A549 (cell line): ENCODE data around the gene SLC19A1.
"Not testable (repeated sequence)": the region's sequence is repeated elsewhere in the genome, so short reads cannot be mapped to it uniquely, and the experiment has no call there.

Experiments
- BCL3 ChIP-seq: fragments of >200 bp; sonication (Bioruptor Twin); formaldehyde crosslinking; IDR thresholded peaks from 3 replicates; pipeline ENCODE4 v1.6.1; 2016
- BHLHE40 ChIP-seq: IDR thresholded peaks from 2 replicates; pipeline ENCODE4 v1.6.1; 2012; ENCODE audit warnings: low read depth, low read length, inconsistent platforms
- CBX8 ChIP-seq: fragments of 200-600 bp; sonication (generic); IDR thresholded peaks from 2 replicates; pipeline ENCODE4 v1.6.1; 2016
- CHD2 ChIP-seq: fragments of 150-350 bp; IDR thresholded peaks from 2 replicates; pipeline ENCODE4 v1.6.1; 2014; ENCODE audit warnings: low read length; ENCODE audit not compliant: partially characterized antibody
- CHD4 ChIP-seq: fragments of 200-600 bp; sonication (generic); IDR thresholded peaks from 2 replicates; pipeline ENCODE4 v1.6.1; 2016; ENCODE audit warnings: antibody characterized with exemption, mild to moderate bottlenecking, borderline replicate concordance
- CTCF ChIP-seq: fragments of >200 bp; sonication (Bioruptor Twin); formaldehyde crosslinking; IDR thresholded peaks from 3 replicates; pipeline ENCODE4 v1.5.1; 2016
- ESRRA ChIP-seq: fragments of 150-350 bp; IDR thresholded peaks from 2 replicates; pipeline ENCODE4 v1.6.1; 2014; ENCODE audit warnings: mild to moderate bottlenecking, low read length, borderline replicate concordance
- JUN ChIP-seq, 2 experiments: fragments of >200 bp; sonication (Bioruptor Twin); formaldehyde crosslinking; IDR thresholded peaks; 2 replicates in 1 of 2; 3 replicates in 1 of 2; pipeline ENCODE4 v1.6.1; 2016 to 2017
- MAFK ChIP-seq: fragments of 450-650 bp; IDR thresholded peaks from 2 replicates; pipeline ENCODE4 v1.6.1; 2014; ENCODE audit not compliant: partially characterized antibody
- MYC ChIP-seq: IDR thresholded peaks from 2 replicates; pipeline ENCODE4 v1.6.1; 2012; ENCODE audit warnings: mild to moderate bottlenecking, inconsistent platforms, low read length, improper control_type of control experiment, borderline replicate concordance
- POLR2A ChIP-seq: IDR thresholded peaks from 2 replicates; pipeline ENCODE4 v1.6.1; 2012; ENCODE audit warnings: mild to moderate bottlenecking, low read length
- RAD21 ChIP-seq, 2 experiments: fragments of >200 bp in 1 of 2; sonication (Bioruptor Twin) in 1 of 2; formaldehyde crosslinking in 1 of 2; IDR thresholded peaks in 1 of 2; conservative IDR thresholded peaks in 1 of 2; 2 replicates in 1 of 2; 3 replicates in 1 of 2; pipeline ENCODE4 v1.6.1; 2012 to 2018; ENCODE audit warnings: inconsistent platforms in 1 of 2
- REST ChIP-seq: fragments of 200-600 bp; sonication (generic); IDR thresholded peaks from 2 replicates; pipeline ENCODE4 v1.6.1; 2016; ENCODE audit warnings: antibody characterized with exemption, mild to moderate bottlenecking, moderate library complexity

- TF ChIP-seq REST; POLR2A; CTCF; JUN (IDR thresholded peaks at IDR 0.05); CHD4; CBX8; MAFK; BHLHE40; ESRRA; BCL3; MYC; RAD21 (conservative IDR thresholded peaks at IDR 0.05 in 1 of 2, IDR thresholded peaks at IDR 0.05 in 1 of 2); CHD2: not testable (repeated sequence)
Measured at GRCh38 chr21:45501081-45502005, 40.9 kb downstream of the SLC19A1 start.
